ENCODE data around the gene JARID2.

JARID2 gene

DNA sequence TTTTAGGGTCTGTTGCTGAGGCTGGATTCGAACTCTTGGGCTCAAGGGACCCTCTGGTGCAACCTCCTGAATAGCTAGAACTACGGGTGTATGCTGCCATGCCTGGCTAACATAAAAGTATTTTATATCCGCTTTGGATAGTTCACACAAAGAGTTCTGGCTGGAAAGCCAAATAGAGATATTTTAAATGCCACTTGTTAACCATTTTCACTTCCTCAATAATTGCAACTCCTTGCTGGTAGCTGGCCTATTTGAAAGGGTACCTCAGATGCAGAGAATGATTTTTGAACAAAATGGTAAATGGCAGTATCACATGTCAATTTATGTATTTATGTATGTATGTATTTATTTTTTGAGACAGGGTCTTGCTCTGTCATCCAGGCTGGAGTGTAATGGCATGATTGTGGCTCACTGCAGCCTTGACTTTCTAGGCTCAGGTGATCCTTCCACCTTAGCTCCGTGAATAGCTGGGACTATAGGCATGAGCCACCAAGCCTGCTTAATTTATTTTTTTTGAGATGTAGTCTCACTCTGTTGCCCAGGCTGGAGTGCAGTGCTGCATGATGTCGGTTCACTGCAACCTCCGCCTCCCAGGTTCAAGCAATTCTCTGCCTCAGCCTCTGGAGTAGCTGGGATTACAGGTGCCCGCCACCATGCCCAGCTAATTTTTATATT lies 12.9 kb upstream of the JARID2 start:
- ATAC-seq (ENCODE audit: low read depth) (no peak), DNase-seq (ENCODE audit: low spot score) (no peak)

DNA sequence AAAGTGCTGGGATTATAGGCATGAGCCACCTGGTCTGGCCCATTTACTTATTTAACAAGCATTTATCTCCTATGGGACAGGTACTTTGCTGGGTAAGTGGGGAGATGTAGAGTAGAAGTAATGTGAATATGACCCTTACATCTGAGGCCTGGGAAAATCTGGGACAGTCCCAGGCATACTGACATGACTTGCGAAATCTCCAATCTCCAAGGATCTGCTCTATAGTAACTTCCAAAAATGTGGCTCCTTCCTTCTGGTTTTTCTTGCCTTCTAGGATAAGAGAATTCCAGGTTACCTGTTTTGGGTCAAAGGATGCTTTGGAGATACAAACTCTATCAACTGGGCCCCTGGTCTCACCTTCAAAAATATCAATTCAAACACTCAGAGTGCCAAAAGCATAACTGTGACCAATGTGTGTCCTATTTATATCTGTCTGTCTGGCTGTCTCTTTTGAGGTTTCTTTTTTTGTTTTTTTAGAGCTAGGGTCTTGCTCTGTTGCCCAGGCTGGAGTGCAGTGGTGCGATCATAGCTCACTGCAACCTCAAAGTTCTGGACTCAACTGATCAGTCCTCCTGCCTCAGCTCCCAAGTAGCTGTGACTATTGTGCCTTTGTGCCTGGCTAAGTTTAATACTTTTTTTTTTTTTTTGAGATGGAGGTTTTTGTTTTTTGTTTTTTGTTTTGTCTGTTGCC lies 11.7 kb upstream of the JARID2 start:
- Histone ChIP-seq H3K27me3 (ENCODE audit: insufficient read depth, poor library complexity, severe bottlenecking) (no peaks in the 10 kb centered on the region), H3K4me1 (ENCODE audit: insufficient read depth, poor library complexity, severe bottlenecking) (no peaks in the 10 kb centered on the region), H3K9me3 (ENCODE audit: severe bottlenecking) (no peaks in the 10 kb centered on the region), H3K36me3 (ENCODE audit: low read depth) (no peaks in the 10 kb centered on the region), H3K27ac (ENCODE audit: poor library complexity, severe bottlenecking) (no peak overlapping the region), H3K4me3 (ENCODE audit: severe bottlenecking) (no peak overlapping the region)
- no peak for ATAC-seq (ENCODE audit: low read depth)
- TF ChIP-seq, protein P1, sequence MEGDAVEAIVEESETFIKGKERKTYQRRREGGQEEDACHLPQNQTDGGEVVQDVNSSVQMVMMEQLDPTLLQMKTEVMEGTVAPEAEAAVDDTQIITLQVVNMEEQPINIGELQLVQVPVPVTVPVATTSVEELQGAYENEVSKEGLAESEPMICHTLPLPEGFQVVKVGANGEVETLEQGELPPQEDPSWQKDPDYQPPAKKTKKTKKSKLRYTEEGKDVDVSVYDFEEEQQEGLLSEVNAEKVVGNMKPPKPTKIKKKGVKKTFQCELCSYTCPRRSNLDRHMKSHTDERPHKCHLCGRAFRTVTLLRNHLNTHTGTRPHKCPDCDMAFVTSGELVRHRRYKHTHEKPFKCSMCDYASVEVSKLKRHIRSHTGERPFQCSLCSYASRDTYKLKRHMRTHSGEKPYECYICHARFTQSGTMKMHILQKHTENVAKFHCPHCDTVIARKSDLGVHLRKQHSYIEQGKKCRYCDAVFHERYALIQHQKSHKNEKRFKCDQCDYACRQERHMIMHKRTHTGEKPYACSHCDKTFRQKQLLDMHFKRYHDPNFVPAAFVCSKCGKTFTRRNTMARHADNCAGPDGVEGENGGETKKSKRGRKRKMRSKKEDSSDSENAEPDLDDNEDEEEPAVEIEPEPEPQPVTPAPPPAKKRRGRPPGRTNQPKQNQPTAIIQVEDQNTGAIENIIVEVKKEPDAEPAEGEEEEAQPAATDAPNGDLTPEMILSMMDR (IDR thresholded peaks at IDR 0.05; ENCODE audit: poor library complexity, severe bottlenecking): no peak
- no peak for DNase-seq (ENCODE audit: low spot score)

More for the DNA sequence above, 12.9 kb upstream of the JARID2 start:
- no peaks in the 10 kb centered on the region for H3K27me3 ChIP-seq (ENCODE audit: insufficient read depth, poor library complexity, severe bottlenecking)
- TF ChIP-seq, protein P1 (IDR thresholded peaks at IDR 0.05; ENCODE audit: poor library complexity, severe bottlenecking): no peak
- no peaks in the 10 kb centered on the region for H3K9me3 ChIP-seq (ENCODE audit: severe bottlenecking)
- H3K4me3 ChIP-seq (ENCODE audit: severe bottlenecking): no peak overlapping the region
- H3K4me1 ChIP-seq (ENCODE audit: insufficient read depth, poor library complexity, severe bottlenecking): no peaks in the 10 kb centered on the region
- no peaks in the 10 kb centered on the region for H3K36me3 ChIP-seq (ENCODE audit: low read depth)
- H3K27ac ChIP-seq (ENCODE audit: poor library complexity, severe bottlenecking): no peak overlapping the region

DNA sequence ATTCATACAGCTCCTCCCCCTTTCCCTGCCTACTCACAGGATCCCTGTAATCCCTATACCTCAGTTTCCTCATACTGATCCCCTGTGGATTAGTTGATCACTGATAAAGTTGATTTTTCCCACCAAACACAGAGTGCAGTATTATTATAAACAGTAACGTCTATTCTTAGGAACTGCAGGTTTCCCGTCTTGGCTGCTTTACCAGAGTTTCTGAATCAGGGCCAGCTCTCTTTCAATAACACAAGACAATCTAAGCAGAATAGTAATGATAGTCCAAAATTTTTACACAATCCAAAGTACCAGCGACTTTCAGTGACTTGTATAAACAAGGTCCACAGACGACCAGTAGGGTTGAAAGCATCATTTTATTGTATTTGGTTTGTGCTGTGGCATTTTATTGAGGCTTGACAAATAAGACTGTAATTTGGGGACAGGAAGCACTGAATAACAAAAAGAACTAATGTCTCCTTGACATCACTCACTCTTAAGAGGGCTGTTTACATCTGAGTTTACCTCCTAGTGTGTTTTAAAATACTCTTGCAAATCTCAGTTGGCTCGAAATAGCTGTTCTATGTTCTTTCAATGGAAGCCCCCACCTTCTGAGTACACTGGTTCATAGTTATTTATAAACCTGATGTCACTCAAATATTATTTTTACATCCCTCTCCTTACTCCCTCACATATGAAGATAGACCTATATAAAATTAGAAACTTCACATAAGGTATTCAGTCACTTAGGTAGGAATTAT lies 6.1 kb upstream of the JARID2 start:
- Histone ChIP-seq H3K9me3 (ENCODE audit: severe bottlenecking) (no peaks in the 10 kb centered on the region), H3K36me3 (ENCODE audit: low read depth) (no peaks in the 10 kb centered on the region), H3K4me1 (ENCODE audit: insufficient read depth, poor library complexity, severe bottlenecking) (no peaks in the 10 kb centered on the region), H3K27ac (ENCODE audit: poor library complexity, severe bottlenecking) (no peak overlapping the region), H3K27me3 (ENCODE audit: insufficient read depth, poor library complexity, severe bottlenecking) (no peaks in the 10 kb centered on the region), H3K4me3 (ENCODE audit: severe bottlenecking) (no peak overlapping the region)
- no peak for DNase-seq (ENCODE audit: low spot score)
- no peak for ATAC-seq (ENCODE audit: low read depth)
- TF ChIP-seq, protein P1 (IDR thresholded peaks at IDR 0.05; ENCODE audit: poor library complexity, severe bottlenecking): no peak

DNA sequence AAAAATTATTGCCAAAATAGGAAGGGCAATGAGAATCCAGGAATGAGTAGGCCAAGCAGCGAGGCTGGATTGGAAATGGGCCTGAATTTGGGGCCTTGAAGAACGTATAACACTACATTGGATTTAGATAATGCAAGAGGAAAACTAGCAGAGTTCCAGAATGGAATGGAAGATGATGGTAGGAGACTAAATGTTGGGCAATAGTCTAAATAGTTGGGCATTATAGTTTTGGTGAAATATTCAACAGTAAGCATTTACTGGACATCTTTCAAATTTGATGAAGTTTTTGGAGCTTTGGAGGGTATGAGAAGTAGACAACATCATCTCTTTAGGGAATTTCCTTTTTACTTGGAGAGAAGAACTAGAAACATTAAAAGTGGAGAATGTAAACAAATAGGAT lies 3.4 kb upstream of the JARID2 start:
- Histone ChIP-seq H3K27me3 (ENCODE audit: insufficient read depth, poor library complexity, severe bottlenecking) (no peaks in the 10 kb centered on the region), H3K4me1 (ENCODE audit: insufficient read depth, poor library complexity, severe bottlenecking) (no peaks in the 10 kb centered on the region), H3K27ac (ENCODE audit: poor library complexity, severe bottlenecking) (no peak overlapping the region), H3K4me3 (ENCODE audit: severe bottlenecking) (no peak overlapping the region), H3K9me3 (ENCODE audit: severe bottlenecking) (no peaks in the 10 kb centered on the region), H3K36me3 (ENCODE audit: low read depth) (no peaks in the 10 kb centered on the region)
- TF ChIP-seq, protein P1 (IDR thresholded peaks at IDR 0.05; ENCODE audit: poor library complexity, severe bottlenecking): no peak
- no peak for DNase-seq (ENCODE audit: low spot score)
- no peak for ATAC-seq (ENCODE audit: low read depth)
